ENCODE measurements around the gene OAT. TPM values are rescaled to one million over a fixed set of nuclear protein-coding genes. Genes with fewer than 3 reads are reported as not detected.

The OAT gene
- total RNA-seq, 1 donor from 2014 or later: 119 TPM

DNA sequence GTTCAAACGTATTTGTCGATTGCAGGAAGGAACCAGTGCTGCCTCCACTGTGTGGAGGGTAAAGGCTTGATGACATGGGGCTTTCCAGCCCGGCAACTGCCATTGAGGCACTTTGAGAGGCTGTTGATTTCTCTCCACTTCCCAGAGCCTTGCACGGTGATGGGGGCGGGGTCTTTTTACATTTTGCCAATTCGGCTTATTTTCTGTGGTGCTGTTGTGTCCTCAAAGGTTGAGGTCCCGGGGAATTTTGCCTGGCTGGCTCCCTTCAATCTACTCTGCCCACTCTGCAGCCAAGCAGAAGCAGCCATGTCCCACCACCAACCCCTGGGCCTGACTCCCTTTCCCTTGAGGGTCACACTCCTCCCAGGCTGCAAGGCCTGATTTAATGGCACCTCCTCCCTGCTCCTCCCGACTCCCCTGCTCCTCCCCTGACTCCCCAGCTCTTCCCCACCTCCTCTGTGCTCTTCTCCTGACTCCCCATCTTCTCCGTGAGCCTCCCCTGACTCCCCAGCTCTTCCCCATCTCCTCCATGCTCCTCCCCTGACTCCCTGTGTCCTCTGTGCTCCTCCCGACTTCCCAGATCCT, 39.0 kb downstream of the OAT start:
- TF ChIP-seq, protein P1, sequence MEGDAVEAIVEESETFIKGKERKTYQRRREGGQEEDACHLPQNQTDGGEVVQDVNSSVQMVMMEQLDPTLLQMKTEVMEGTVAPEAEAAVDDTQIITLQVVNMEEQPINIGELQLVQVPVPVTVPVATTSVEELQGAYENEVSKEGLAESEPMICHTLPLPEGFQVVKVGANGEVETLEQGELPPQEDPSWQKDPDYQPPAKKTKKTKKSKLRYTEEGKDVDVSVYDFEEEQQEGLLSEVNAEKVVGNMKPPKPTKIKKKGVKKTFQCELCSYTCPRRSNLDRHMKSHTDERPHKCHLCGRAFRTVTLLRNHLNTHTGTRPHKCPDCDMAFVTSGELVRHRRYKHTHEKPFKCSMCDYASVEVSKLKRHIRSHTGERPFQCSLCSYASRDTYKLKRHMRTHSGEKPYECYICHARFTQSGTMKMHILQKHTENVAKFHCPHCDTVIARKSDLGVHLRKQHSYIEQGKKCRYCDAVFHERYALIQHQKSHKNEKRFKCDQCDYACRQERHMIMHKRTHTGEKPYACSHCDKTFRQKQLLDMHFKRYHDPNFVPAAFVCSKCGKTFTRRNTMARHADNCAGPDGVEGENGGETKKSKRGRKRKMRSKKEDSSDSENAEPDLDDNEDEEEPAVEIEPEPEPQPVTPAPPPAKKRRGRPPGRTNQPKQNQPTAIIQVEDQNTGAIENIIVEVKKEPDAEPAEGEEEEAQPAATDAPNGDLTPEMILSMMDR (IDR thresholded peaks at IDR 0.05; ENCODE audit: insufficient read depth, low read depth, low read length): no peak
- TF ChIP-seq EZH2 (IDR thresholded peaks at IDR 0.05; ENCODE audit: insufficient read depth, low read length): peak; percentile 28
- Mint-ChIP-seq H3K4me1 (ENCODE audit: low read depth, unreplicated experiment) (no peaks in the 10 kb centered on the region), H3K9me3 (ENCODE audit: unreplicated experiment) (peaks cover 3% of the 10 kb centered on the region), H3K27ac (ENCODE audit: unreplicated experiment) (no peak overlapping the region), H3K4me3 (ENCODE audit: unreplicated experiment) (no peak overlapping the region), H3K27me3 (ENCODE audit: low read depth, unreplicated experiment) (peaks cover 65% of the 10 kb centered on the region), H3K36me3 (ENCODE audit: low read depth, unreplicated experiment) (no peaks in the 10 kb centered on the region)
- no peak overlapping the region for H3K9ac ChIP-seq (ENCODE audit: low read length)
- H3K9me3 ChIP-seq (ENCODE audit: insufficient read depth, low read depth, low read length): no peaks in the 10 kb centered on the region
- H4K20me1 ChIP-seq (ENCODE audit: insufficient read depth, low read length): no peaks in the 10 kb centered on the region
- H3K27me3 ChIP-seq (ENCODE audit: insufficient read depth, low read length): peaks cover 29% of the 10 kb centered on the region
- no peak for FAIRE-seq
- H3K4me1 ChIP-seq (ENCODE audit: insufficient read depth, low read length): no peaks in the 10 kb centered on the region
- no peak overlapping the region for H2AFZ ChIP-seq (ENCODE audit: low read depth, low read length)
- no peaks in the 10 kb centered on the region for H3K36me3 ChIP-seq (ENCODE audit: insufficient read depth, low read length)
- no peak overlapping the region for H3K4me3 ChIP-seq (ENCODE audit: insufficient read depth, low read depth, low read length)
- no peaks in the 10 kb centered on the region for H3K79me2 ChIP-seq (ENCODE audit: insufficient read depth, low read length)
- no peak overlapping the region for H3K27ac ChIP-seq (ENCODE audit: low read depth, low read length)
- no peak overlapping the region for H3K4me2 ChIP-seq (ENCODE audit: low read length)
- no peak for DNase-seq (ENCODE audit: low read depth)

DNA sequence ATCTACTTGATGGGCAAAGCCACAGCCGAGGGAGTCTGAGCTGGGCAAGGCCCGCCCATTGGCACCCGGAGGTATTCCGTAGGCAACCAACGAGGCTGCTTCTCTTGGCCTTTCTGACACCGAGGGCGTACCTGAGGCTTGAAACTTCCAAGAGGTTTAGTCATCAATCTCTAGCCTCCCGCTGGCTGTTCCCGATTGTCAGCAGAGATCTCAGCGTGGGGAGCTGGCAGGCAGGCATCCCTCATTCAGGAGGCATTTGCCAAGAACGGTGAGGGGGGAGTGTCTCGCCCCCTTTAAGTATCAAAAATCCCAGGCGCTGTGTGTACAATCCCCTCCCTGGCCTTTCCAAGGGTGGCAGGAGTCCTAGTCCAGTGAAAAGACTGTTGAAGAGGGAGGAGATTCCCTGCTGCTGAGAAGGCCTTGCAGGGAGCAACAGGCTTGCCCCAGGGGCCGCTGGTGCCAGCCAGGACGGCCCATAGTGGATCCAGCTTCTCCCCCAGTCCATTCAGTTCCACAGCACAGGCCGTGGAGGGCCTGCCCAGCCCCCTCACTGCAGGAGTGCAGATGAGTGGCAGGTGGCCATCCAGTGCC, 39.7 kb downstream of the OAT start:
- peaks cover 3% of the 10 kb centered on the region for H3K9me3 Mint-ChIP-seq (ENCODE audit: unreplicated experiment)
- H3K79me2 ChIP-seq (ENCODE audit: insufficient read depth, low read length): no peaks in the 10 kb centered on the region
- no peaks in the 10 kb centered on the region for H3K4me1 ChIP-seq (ENCODE audit: insufficient read depth, low read length)
- no peak for FAIRE-seq
- H3K27ac ChIP-seq (ENCODE audit: low read depth, low read length): no peak overlapping the region
- no peak overlapping the region for H3K27ac Mint-ChIP-seq (ENCODE audit: unreplicated experiment)
- no peak overlapping the region for H3K4me3 Mint-ChIP-seq (ENCODE audit: unreplicated experiment)
- no peaks in the 10 kb centered on the region for H3K36me3 Mint-ChIP-seq (ENCODE audit: low read depth, unreplicated experiment)
- no peaks in the 10 kb centered on the region for H4K20me1 ChIP-seq (ENCODE audit: insufficient read depth, low read length)
- H3K4me2 ChIP-seq (ENCODE audit: low read length): no peak overlapping the region
- H3K9ac ChIP-seq (ENCODE audit: low read length): no peak overlapping the region
- peaks cover 66% of the 10 kb centered on the region for H3K27me3 Mint-ChIP-seq (ENCODE audit: low read depth, unreplicated experiment)
- no peak for TF ChIP-seq EZH2 (IDR thresholded peaks at IDR 0.05; ENCODE audit: insufficient read depth, low read length)
- TF ChIP-seq, protein P1 (IDR thresholded peaks at IDR 0.05; ENCODE audit: insufficient read depth, low read depth, low read length): no peak
- no peak for DNase-seq (ENCODE audit: low read depth)
- no peaks in the 10 kb centered on the region for H3K4me1 Mint-ChIP-seq (ENCODE audit: low read depth, unreplicated experiment)
- H2AFZ ChIP-seq (ENCODE audit: low read depth, low read length): no peak overlapping the region
- H3K9me3 ChIP-seq (ENCODE audit: insufficient read depth, low read depth, low read length): no peaks in the 10 kb centered on the region
- H3K4me3 ChIP-seq (ENCODE audit: insufficient read depth, low read depth, low read length): no peak overlapping the region
- no peaks in the 10 kb centered on the region for H3K36me3 ChIP-seq (ENCODE audit: insufficient read depth, low read length)
- H3K27me3 ChIP-seq (ENCODE audit: insufficient read depth, low read length): peaks cover 33% of the 10 kb centered on the region

DNA sequence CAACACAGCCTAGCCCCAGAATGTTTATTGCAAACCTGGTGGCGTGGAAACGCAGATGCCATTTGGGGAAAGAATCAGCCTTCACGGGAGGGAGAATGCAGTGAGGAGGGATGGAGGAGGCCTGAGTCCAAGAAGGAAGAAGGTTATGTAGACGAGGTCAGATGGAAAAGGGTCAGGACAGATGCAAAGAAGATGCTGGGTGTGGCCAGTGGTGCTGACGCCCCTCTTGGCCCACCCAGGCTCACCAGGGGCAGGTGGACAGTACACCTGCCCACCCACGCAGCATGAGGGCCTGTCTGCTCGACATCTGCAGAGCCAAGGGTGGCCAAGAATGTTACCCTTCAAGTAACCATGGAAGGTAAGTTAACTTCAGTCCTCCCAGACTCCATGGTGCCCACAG, 40.5 kb downstream of the OAT start:
- H2AFZ ChIP-seq (ENCODE audit: low read depth, low read length): no peak overlapping the region
- no peaks in the 10 kb centered on the region for H3K4me1 Mint-ChIP-seq (ENCODE audit: low read depth, unreplicated experiment)
- H4K20me1 ChIP-seq (ENCODE audit: insufficient read depth, low read length): no peaks in the 10 kb centered on the region
- H3K36me3 Mint-ChIP-seq (ENCODE audit: low read depth, unreplicated experiment): no peaks in the 10 kb centered on the region
- H3K36me3 ChIP-seq (ENCODE audit: insufficient read depth, low read length): no peaks in the 10 kb centered on the region
- H3K27ac Mint-ChIP-seq (ENCODE audit: unreplicated experiment): no peak overlapping the region
- H3K79me2 ChIP-seq (ENCODE audit: insufficient read depth, low read length): no peaks in the 10 kb centered on the region
- no peaks in the 10 kb centered on the region for H3K9me3 ChIP-seq (ENCODE audit: insufficient read depth, low read depth, low read length)
- FAIRE-seq: no peak
- TF ChIP-seq, protein P1 (IDR thresholded peaks at IDR 0.05; ENCODE audit: insufficient read depth, low read depth, low read length): no peak
- TF ChIP-seq EZH2 (IDR thresholded peaks at IDR 0.05; ENCODE audit: insufficient read depth, low read length): no peak
- H3K4me1 ChIP-seq (ENCODE audit: insufficient read depth, low read length): no peaks in the 10 kb centered on the region
- DNase-seq (ENCODE audit: low read depth): no peak
- H3K9ac ChIP-seq (ENCODE audit: low read length): no peak overlapping the region
- H3K4me2 ChIP-seq (ENCODE audit: low read length): no peak overlapping the region
- H3K4me3 ChIP-seq (ENCODE audit: insufficient read depth, low read depth, low read length): no peak overlapping the region
- peaks cover 33% of the 10 kb centered on the region for H3K27me3 ChIP-seq (ENCODE audit: insufficient read depth, low read length)
- H3K27me3 Mint-ChIP-seq (ENCODE audit: low read depth, unreplicated experiment): peaks cover 69% of the 10 kb centered on the region
- H3K9me3 Mint-ChIP-seq (ENCODE audit: unreplicated experiment): peaks cover 3% of the 10 kb centered on the region
- H3K27ac ChIP-seq (ENCODE audit: low read depth, low read length): no peak overlapping the region
- H3K4me3 Mint-ChIP-seq (ENCODE audit: unreplicated experiment): no peak overlapping the region
